GM23248 (cell line): ENCODE measurements around the gene DTX3. TPM values are rescaled to one million over a fixed set of nuclear protein-coding genes. Genes with fewer than 3 reads are reported as not detected.
"Not testable (repeated sequence)": the region's sequence is repeated elsewhere in the genome, so short reads cannot be mapped to it uniquely, and the experiment has no call there.

Experiments used
- DNase-seq: peaks from one replicate; pipeline ENCODE4 v3.0.0-alpha.2; 2015
- H2AFZ ChIP-seq: fragments of 200-600 bp; sonication (generic); 2 replicates; pipeline ENCODE4 v1.6.1; 2016; ENCODE audit warnings: antibody characterized with exemption
- H3F3A ChIP-seq: fragments of 200-600 bp; sonication (generic); 2 replicates; pipeline ENCODE4 v1.6.1; 2016; ENCODE audit warnings: mild to moderate bottlenecking, antibody characterized with exemption, mixed run types; ENCODE audit not compliant: insufficient read depth
- H3K27ac ChIP-seq: fragments of 200-600 bp; sonication (generic); 2 replicates; pipeline ENCODE4 v1.5.1; 2016; ENCODE audit warnings: mild to moderate bottlenecking
- H3K27me3 ChIP-seq: fragments of 200-600 bp; sonication (generic); replicated peaks from 2 replicates; pipeline ENCODE4 v1.6.1; 2016; ENCODE audit warnings: mild to moderate bottlenecking; ENCODE audit not compliant: insufficient read depth
- H3K36me3 ChIP-seq: fragments of 200-600 bp; sonication (generic); 2 replicates; pipeline ENCODE4 v1.6.1; 2016; ENCODE audit warnings: low read depth, mild to moderate bottlenecking
- H3K4me1 ChIP-seq: fragments of 200-600 bp; sonication (generic); 2 replicates; pipeline ENCODE4 v1.6.1; 2016; ENCODE audit warnings: mild to moderate bottlenecking; ENCODE audit not compliant: insufficient read depth
- H3K4me2 ChIP-seq: fragments of 200-600 bp; sonication (generic); one replicate; pipeline ENCODE4 v1.6.1; 2016; ENCODE audit warnings: mild to moderate bottlenecking; ENCODE audit not compliant: unreplicated experiment
- H3K4me3 ChIP-seq: fragments of 200-600 bp; sonication (generic); 2 replicates; pipeline ENCODE4 v1.5.1; 2016; ENCODE audit warnings: mild to moderate bottlenecking
- H3K79me2 ChIP-seq: fragments of 200-600 bp; sonication (generic); 2 replicates; pipeline ENCODE4 v1.6.1; 2016; ENCODE audit warnings: mild to moderate bottlenecking; ENCODE audit not compliant: insufficient read depth
- H3K9ac ChIP-seq: fragments of 200-600 bp; sonication (generic); 2 replicates; pipeline ENCODE4 v1.6.1; 2016; ENCODE audit warnings: mild to moderate bottlenecking
- H3K9me2 ChIP-seq: fragments of 200-600 bp; sonication (generic); 2 replicates; pipeline ENCODE4 v1.6.1; 2016; ENCODE audit warnings: mixed run types, mild to moderate bottlenecking, moderate library complexity; ENCODE audit not compliant: insufficient read depth
- H3K9me3 ChIP-seq: fragments of 200-600 bp; sonication (generic); one replicate; pipeline ENCODE4 v1.6.1; 2017; ENCODE audit warnings: low read depth
- H4K20me1 ChIP-seq: fragments of 200-600 bp; sonication (generic); 2 replicates; pipeline ENCODE4 v1.6.0; 2016; ENCODE audit not compliant: insufficient read depth
- EZH2 ChIP-seq: fragments of 200-600 bp; sonication (generic); IDR thresholded peaks from 2 replicates; pipeline ENCODE4 v1.6.1; 2018; ENCODE audit warnings: antibody characterized with exemption, mild to moderate bottlenecking; ENCODE audit not compliant: insufficient read depth, poor library complexity, severe bottlenecking
- EZH2phosphoT487 ChIP-seq: fragments of 200-600 bp; sonication (generic); IDR thresholded peaks from 2 replicates; pipeline ENCODE4 v1.6.1; 2018; ENCODE audit warnings: antibody characterized with exemption, moderate library complexity, mild to moderate bottlenecking, low read depth; ENCODE audit not compliant: insufficient read depth
- WGBS, 2 experiments: methylation state at CpG; one replicate each; pipeline ENCODE4 v1.1.6; 2015 to 2017; ENCODE audit warnings: low lambda C conversion rate in 2 of 2, low coverage in 1 of 2; ENCODE audit errors: missing lambda C conversion rate in 2 of 2; 5-methylcytosine and 5-hydroxymethylcytosine counted together
- in situ Hi-C: fragments of 300-500 bp; cut with MboI; formaldehyde crosslinking; loops from 2 replicates; pipeline ENCODE4 v1.15.0; 2020
- polyA plus RNA-seq: library from polyadenylated mRNA; unstranded; fragments of >200 nt; fragmentation: Nextera tagmentation; extraction: Ambion mirVana; gene quantifications from 2 replicates; pipeline ENCODE4 v1.2.1, GENCODE V29; 2016
- total RNA-seq: library from RNA; depleted of rRNA; stranded (reverse); fragments of >200 nt; shearing (Covaris generic); gene quantifications from 2 replicates; pipeline ENCODE4 v1.2.3, GENCODE V29; 2014

Gene DTX3
- total and polyA plus RNA-seq, 2 experiments from 2014 or later = 7.7 to 19.6 TPM

- Histone ChIP-seq H3F3A (no peaks in the 10 kb centered on the region), H4K20me1 (no peaks in the 10 kb centered on the region), H3K9ac (no peak overlapping the region), H3K4me3 (no peak overlapping the region), H3K27ac (no peak overlapping the region), H2AFZ (no peak overlapping the region), H3K9me3 (no peaks in the 10 kb centered on the region), H3K36me3 (no peaks in the 10 kb centered on the region), H3K4me1 (no peaks in the 10 kb centered on the region), H3K27me3 (peaks cover 14% of the 10 kb centered on the region; the same call in 1 of the 2 replicates), H3K4me2 (no peak overlapping the region), H3K79me2 (no peaks in the 10 kb centered on the region), H3K9me2 (no peaks in the 10 kb centered on the region)
- no peak for TF ChIP-seq EZH2
- no peak for TF ChIP-seq EZH2phosphoT487
- WGBS, 2 experiments = 8 to 16% methylated on average over 3 of the region's 3 CpGs
- in situ Hi-C loops = no loop called here
- no peak for DNase-seq
Measured at GRCh38 chr12:57654042-57654441, 49.4 kb downstream of the DTX3 start.

- in situ Hi-C loops = no loop called here
- no peak overlapping the region for H3K9ac ChIP-seq
- no peaks in the 10 kb centered on the region for H3K9me2 ChIP-seq
- no peaks in the 10 kb centered on the region for H3K36me3 ChIP-seq
- WGBS, 2 experiments = 58 to 62% methylated on average over 22 to 23 of the region's 23 CpGs
- H2AFZ ChIP-seq = no peak overlapping the region
- H3K79me2 ChIP-seq = no peaks in the 10 kb centered on the region
- no peaks in the 10 kb centered on the region for H3F3A ChIP-seq
- H3K4me2 ChIP-seq = no peak overlapping the region
- no peak overlapping the region for H3K27ac ChIP-seq
- TF ChIP-seq EZH2phosphoT487 = no peak
- no peak for TF ChIP-seq EZH2
- no peaks in the 10 kb centered on the region for H3K9me3 ChIP-seq
- H3K4me3 ChIP-seq = no peak overlapping the region
- H4K20me1 ChIP-seq = no peaks in the 10 kb centered on the region
- H3K27me3 ChIP-seq = peaks cover 14% of the 10 kb centered on the region; the same call in 1 of the 2 replicates
- no peak for DNase-seq
- no peaks in the 10 kb centered on the region for H3K4me1 ChIP-seq
Measured at GRCh38 chr12:57655541-57656240, 51.1 kb downstream of the DTX3 start.

- H3K9me2 ChIP-seq, H3K36me3 ChIP-seq, H3K4me2 ChIP-seq, in situ Hi-C loops, H3F3A ChIP-seq, H3K4me1 ChIP-seq, H3K9me3 ChIP-seq, H3K4me3 ChIP-seq, DNase-seq, H2AFZ ChIP-seq, H3K27ac ChIP-seq, H3K9ac ChIP-seq, H3K79me2 ChIP-seq, H4K20me1 ChIP-seq: not testable (repeated sequence)
- 55 to 66% methylated on average over 4 of the region's 4 CpGs for WGBS, 2 experiments
- peaks cover 14% of the 10 kb centered on the region; the same call in 1 of the 2 replicates for H3K27me3 ChIP-seq
Measured at GRCh38 chr12:57656408-57656807, 51.8 kb downstream of the DTX3 start.

GRCh38 chr12:57657744-57658143 is 53.1 kb downstream of the DTX3 start:
- in situ Hi-C loops = no loop called here

More at GRCh38 chr12:57657744-57658143, 53.1 kb downstream of the DTX3 start:
- DNase-seq = peak; percentile 35
- TF ChIP-seq EZH2 = no peak
- Histone ChIP-seq H3K4me2 (no peak overlapping the region), H3K9me3 (no peaks in the 10 kb centered on the region), H3F3A (no peaks in the 10 kb centered on the region), H3K36me3 (no peaks in the 10 kb centered on the region), H3K4me3 (no peak overlapping the region), H3K27ac (no peak overlapping the region), H3K27me3 (peaks cover 14% of the 10 kb centered on the region; the same call in 1 of the 2 replicates), H3K4me1 (no peaks in the 10 kb centered on the region), H3K79me2 (no peaks in the 10 kb centered on the region), H3K9ac (no peak overlapping the region), H3K9me2 (no peaks in the 10 kb centered on the region), H2AFZ (no peak overlapping the region), H4K20me1 (no peaks in the 10 kb centered on the region)
- WGBS, 2 experiments = 22 to 29% methylated on average over 3 of the region's 3 CpGs
